ENCODE data around the gene UPP2. TPM values are rescaled to one million over a fixed set of nuclear protein-coding genes. Genes with fewer than 3 reads are reported as not detected.

The UPP2 gene
- total RNA-seq, 2 donors from 2014 or later, result not detected

- no peak for ATAC-seq (ENCODE audit: insufficient number of reproducible peaks, low FRiP score, low read depth)
Measured at GRCh38 chr2:158182676-158183295, 81.1 kb downstream of the UPP2 start.

GRCh38 chr2:158184001-158184400 is 82.3 kb downstream of the UPP2 start:
- no peak for TF ChIP-seq CTCF (IDR thresholded peaks at IDR 0.05)
- Histone ChIP-seq H3K27me3 (replicated peaks; ENCODE audit: insufficient read depth) (no peaks in the 10 kb centered on the region), H3K4me3 (no peak overlapping the region), H3K4me1 (ENCODE audit: control insufficient read depth in 1 of 2, low read depth in 2 of 2) (no peaks in the 10 kb centered on the region), H3K36me3 (no peaks in the 10 kb centered on the region), H3K9me3 (no peaks in the 10 kb centered on the region), H3K27ac (no peak overlapping the region)
- DNase-seq (ENCODE audit: low spot score) (no peak), ATAC-seq (ENCODE audit: insufficient number of reproducible peaks, low FRiP score, low read depth) (no peak)

More at GRCh38 chr2:158182676-158183295, 81.1 kb downstream of the UPP2 start:
- DNase-seq (ENCODE audit: low spot score), result no peak
- Histone ChIP-seq H3K36me3 (no peaks in the 10 kb centered on the region), H3K4me1 (ENCODE audit: control insufficient read depth in 1 of 2, low read depth in 2 of 2) (no peaks in the 10 kb centered on the region), H3K9me3 (no peaks in the 10 kb centered on the region), H3K27ac (no peak overlapping the region), H3K27me3 (replicated peaks; ENCODE audit: insufficient read depth) (no peaks in the 10 kb centered on the region), H3K4me3 (no peak overlapping the region)
- TF ChIP-seq CTCF (IDR thresholded peaks at IDR 0.05), result no peak

GRCh38 chr2:158184556-158185343 is 83.1 kb downstream of the UPP2 start:
- no peak overlapping the region for H3K27ac ChIP-seq
- TF ChIP-seq CTCF (IDR thresholded peaks at IDR 0.05), result no peak

More at GRCh38 chr2:158184556-158185343, 83.1 kb downstream of the UPP2 start:
- Histone ChIP-seq H3K4me1 (ENCODE audit: control insufficient read depth in 1 of 2, low read depth in 2 of 2) (no peaks in the 10 kb centered on the region), H3K4me3 (no peak overlapping the region), H3K9me3 (no peaks in the 10 kb centered on the region), H3K27me3 (replicated peaks; ENCODE audit: insufficient read depth) (no peaks in the 10 kb centered on the region), H3K36me3 (no peaks in the 10 kb centered on the region)
- ATAC-seq (ENCODE audit: insufficient number of reproducible peaks, low FRiP score, low read depth) (no peak), DNase-seq (ENCODE audit: low spot score) (no peak)

Other genes starting within 250 kb of the UPP2 start
- gene ACVR1, start 225.5 kb upstream of the UPP2 start, total RNA-seq, result 10 to 100 TPM; 25.0 to 35.0 TPM